HepG2 (cell line): ENCODE results near the gene LCN2. TPM values are rescaled to one million over a fixed set of nuclear protein-coding genes. Genes with fewer than 3 reads are reported as not detected.

Experiments
- ATAC-seq: fragments of 200-7000 bp; cut with Tn5 transposase; 3 replicates; pipeline ENCODE4 v1.9.1; 2020; ENCODE audit warnings: mild to moderate bottlenecking, moderate library complexity
- BruUV-seq: library from RNA; stranded (reverse); fragments of 400-500 nt; replicated peaks from 2 replicates; lab custom pipeline; 2021; lab: Mats Ljungman, UMichigan
- CTCF ChIA-PET: fragments of 300-600 bp; formaldehyde crosslinking; extraction: SDS; loops from one replicate; lab custom pipeline; 2021; ENCODE audit warnings: low total read pairs, inconsistent platforms, low intra/inter-chr PET ratio; lab: Yijun Ruan, JAX
- POLR2A ChIA-PET: fragments of 350-600 bp; sonication (Branson Sonifier 250); formaldehyde crosslinking; loops from one replicate; lab custom pipeline; 2020; ENCODE audit warnings: antibody characterized with exemption, inconsistent platforms; lab: Yijun Ruan, JAX
- DNase-seq: peaks from one replicate; pipeline ENCODE4 v3.0.0-alpha.2; 2015; ENCODE audit warnings: low spot score
- FAIRE-seq: peaks from 3 replicates; lab custom pipeline; 2011; peaks lifted over from hg19 to GRCh38; lab: Jason Lieb, UNC
- H2AFZ ChIP-seq: one replicate; pipeline ENCODE4 v1.6.1; 2011; ENCODE audit warnings: low read length, inconsistent platforms
- H3K27ac ChIP-seq: fragments of 300-600 bp; 3 replicates; pipeline ENCODE4 v1.8.0; 2011; ENCODE audit warnings: mixed run types, mild to moderate bottlenecking, mixed read lengths, low read length, inconsistent platforms; ENCODE audit not compliant: insufficient read depth; ENCODE audit errors: extremely low read length
- H3K27me3 ChIP-seq, 2 experiments: fragments of 200-600 bp in 1 of 2; 2 replicates in 1 of 2; 3 replicates in 1 of 2; pipeline versions ENCODE4 v1.6.0 to v1.8.0; 2011; ENCODE audit warnings: low read length in 2 of 2, mild to moderate bottlenecking in 2 of 2, moderate library complexity in 2 of 2, inconsistent platforms in 1 of 2; ENCODE audit not compliant: insufficient read depth in 2 of 2, control insufficient read depth in 1 of 2
- H3K36me3 ChIP-seq, 2 experiments: fragments of 200-600 bp in 1 of 2; replicated peaks in 1 of 2; 2 replicates in 1 of 2; 3 replicates in 1 of 2; pipeline versions ENCODE4 v1.5.1 to v1.8.0; 2011; ENCODE audit warnings: low read length in 2 of 2, inconsistent platforms in 1 of 2; ENCODE audit not compliant: insufficient read depth in 2 of 2, control insufficient read depth in 1 of 2
- H3K4me1 ChIP-seq: 2 replicates; pipeline ENCODE4 v1.5.1; 2012; ENCODE audit warnings: low read length, inconsistent platforms; ENCODE audit not compliant: insufficient read depth
- H3K4me2 ChIP-seq: 2 replicates; pipeline ENCODE4 v1.6.0; 2011; ENCODE audit warnings: low read depth, low read length, inconsistent platforms
- H3K4me3 ChIP-seq, 3 experiments: fragments of 200-600 bp in 1 of 3; sonication (generic), shearing (Covaris generic) in 1 of 3; replicated peaks in 1 of 3; 2 replicates each; pipeline ENCODE4 v1.5.1; 2011 to 2016; ENCODE audit warnings: low read length in 3 of 3, inconsistent platforms in 2 of 3, low read depth in 2 of 3, mild to moderate bottlenecking in 2 of 3, control low read depth in 1 of 3, mixed read lengths in 1 of 3; ENCODE audit not compliant: insufficient read depth in 1 of 3
- H3K79me2 ChIP-seq: one replicate; pipeline ENCODE4 v1.6.1; 2011; ENCODE audit warnings: low read length, inconsistent platforms; ENCODE audit not compliant: insufficient read depth
- H3K9ac ChIP-seq: 2 replicates; pipeline ENCODE4 v1.6.0; 2011; ENCODE audit warnings: mild to moderate bottlenecking, low read depth, low read length, inconsistent platforms; ENCODE audit not compliant: insufficient read depth
- H3K9me3 ChIP-seq: 2 replicates; pipeline ENCODE4 v1.5.1; 2012; ENCODE audit warnings: mild to moderate bottlenecking, low read length
- H4K20me1 ChIP-seq: 2 replicates; pipeline ENCODE4 v1.6.0; 2011; ENCODE audit warnings: inconsistent platforms, mild to moderate bottlenecking, low read length, moderate library complexity; ENCODE audit not compliant: insufficient read depth
- ETV5 ChIP-seq: IDR thresholded peaks from 2 replicates; pipeline ENCODE4 v1.6.1; 2018; ENCODE audit warnings: missing biosample characterization, missing genetic modification reagents, inconsistent platforms, borderline replicate concordance
- IRX3 ChIP-seq: sonication (generic); formaldehyde crosslinking; IDR thresholded peaks from 2 replicates; pipeline ENCODE4 v1.8.1; 2023; ENCODE audit warnings: mild to moderate bottlenecking, low read depth, missing genetic modification reagents, borderline replicate concordance
- NFE2L1 ChIP-seq: sonication (generic); formaldehyde crosslinking; IDR thresholded peaks from 2 replicates; pipeline ENCODE4 v1.4.0; 2020; ENCODE audit warnings: missing genetic modification reagents, mild to moderate bottlenecking, borderline replicate concordance
- SOX5 ChIP-seq: IDR thresholded peaks from 2 replicates; pipeline ENCODE4 v1.6.1; 2016; ENCODE audit warnings: borderline replicate concordance
- ZNF207 ChIP-seq: fragments of 450-650 bp; IDR thresholded peaks from 2 replicates; pipeline ENCODE4 v1.6.1; 2016; ENCODE audit warnings: antibody characterized with exemption, borderline replicate concordance
- ZNF501 ChIP-seq: sonication (generic); formaldehyde crosslinking; IDR thresholded peaks from 2 replicates; pipeline ENCODE4 v1.5.1; 2020; ENCODE audit warnings: mild to moderate bottlenecking, moderate library complexity, missing genetic modification reagents
- ZNF598 ChIP-seq: sonication (generic); formaldehyde crosslinking; IDR thresholded peaks from 2 replicates; pipeline ENCODE4 v1.5.1; 2020; ENCODE audit warnings: mild to moderate bottlenecking, missing genetic modification reagents, borderline replicate concordance
- WGBS: methylation state at CpG from one replicate; pipeline ENCODE4 v1.1.6; 2017; ENCODE audit warnings: low lambda C conversion rate; 5-methylcytosine and 5-hydroxymethylcytosine counted together
- in situ Hi-C: cut with HindIII; loops from 2 replicates; pipeline ENCODE4 v1.10.0; 2017; ENCODE audit warnings: low pct_unique_long_range_greater_than_20kb; ENCODE audit not compliant: extremely low pct_ligation_motif_present
- intact Hi-C: fragments of 100-400 bp; cut with micrococcal nuclease; formaldehyde crosslinking; loops from one replicate; pipeline ENCODE4 v1.10.0; 2022; ENCODE audit not compliant: unreplicated experiment
- polyA plus RNA-seq, 8 experiments: library from polyadenylated mRNA; depleted of rRNA in 3 of 8; stranded (reverse) in 7 of 8; unstranded in 1 of 8; fragments of >200 nt; fragmentation: Illumina TruSeq in 4 of 8; extraction: Trizol in 4 of 8; gene quantifications; 2 replicates each; pipeline versions ENCODE4 v1.2.1 to v1.2.3, GENCODE V29; 2011 to 2016; ENCODE audit warnings: low read depth in 4 of 8, missing spikeins in 1 of 8, mixed read lengths in 1 of 8; ENCODE audit not compliant: insufficient read depth in 1 of 8
- total RNA-seq, 5 experiments: library from RNA; depleted of rRNA; stranded (reverse); fragments of >200 nt; fragmentation: Illumina TruSeq; extraction: Trizol; gene quantifications; 2 replicates each; pipeline ENCODE4 v1.2.3, GENCODE V29; 2016; ENCODE audit warnings: low read depth in 1 of 5

LCN2 gene
- total and polyA plus RNA-seq, 2 of the 13 experiments (the other 11 are each of a cell fraction or from before 2014, with no cell fraction given), result 0.38 to 1.4 TPM

GRCh38 chr9:128202648-128203023 lies 53.4 kb downstream of the LCN2 start:
- Histone ChIP-seq H3K27ac (no peak overlapping the region), H3K9ac (peak overlapping the region; percentile 14; the same call in 1 of the 2 replicates), H3K4me2 (peak overlapping the region; percentile 92), H3K36me3 (no peaks in the 10 kb centered on the region), H3K9me3 (no peaks in the 10 kb centered on the region), H4K20me1 (no peaks in the 10 kb centered on the region), H3K79me2 (no peaks in the 10 kb centered on the region), H3K27me3 (peaks cover 6 to 24% of the 10 kb centered on the region in 2 experiments; a peak in 4 of 5 replicates), H2AFZ (peak overlapping the region; percentile 18), H3K4me3 (peak overlapping the region; percentile 9 to 77 (median 13); a peak in 2 of 6 replicates), H3K4me1 (peaks cover 51% of the 10 kb centered on the region)
- ChIA-PET CTCF (no interaction called here), POLR2A (no interaction called here)
- in situ Hi-C loops, result no loop called here
- no TSS peak for BruUV-seq
- FAIRE-seq, result no peak
- TF ChIP-seq ZNF598 (CRISPR knock-in tag) (no peak), SOX5 (CRISPR knock-in tag) (no peak), IRX3 (CRISPR knock-in tag) (no peak), NFE2L1 (CRISPR knock-in tag) (no peak), ZNF207 (no peak), ETV5 (CRISPR knock-in tag) (no peak), ZNF501 (no peak)
- WGBS, result 0% methylated on average over 2 of the region's 2 CpGs
- ATAC-seq, result no peak
- intact Hi-C loops, result no loop called here
- no peak for DNase-seq

Other genes with a start within 250 kb of the LCN2 start
- gene ST6GALNAC6, start 249.8 kb upstream of the LCN2 start, total RNA-seq (2016; rRNA removed; fragmentation: Illumina TruSeq; extraction: Trizol), result 16.7 and 18.5 TPM in 2 replicates
- 65.4 and 103 TPM in 2 replicates for gene ST6GALNAC6, start 249.8 kb upstream of the LCN2 start, polyA plus RNA-seq (2011; rRNA removed)
- 14.8 and 18.8 TPM in 2 replicates for gene ST6GALNAC4, start 232.4 kb upstream of the LCN2 start, total RNA-seq (2016; rRNA removed; fragmentation: Illumina TruSeq; extraction: Trizol)
- 27.7 and 36.4 TPM in 2 replicates for gene ST6GALNAC4, start 232.4 kb upstream of the LCN2 start, polyA plus RNA-seq (2011; rRNA removed)
- 0.20 TPM in 1 of 2 replicates, not detected in the other for gene PIP5KL1, start 218.7 kb upstream of the LCN2 start, total RNA-seq (2016; rRNA removed; fragmentation: Illumina TruSeq; extraction: Trizol)
- gene PIP5KL1, start 218.7 kb upstream of the LCN2 start, polyA plus RNA-seq (2011; rRNA removed), result 0.44 and 0.49 TPM in 2 replicates
- 17.5 and 24.8 TPM in 2 replicates for gene DPM2, start 211.6 kb upstream of the LCN2 start, total RNA-seq (2016; rRNA removed; fragmentation: Illumina TruSeq; extraction: Trizol)
- 35.3 and 38.6 TPM in 2 replicates for gene DPM2, start 211.6 kb upstream of the LCN2 start, polyA plus RNA-seq (2011; rRNA removed)
- gene EEIG1, start 168.5 kb upstream of the LCN2 start, total RNA-seq (2016; rRNA removed; fragmentation: Illumina TruSeq; extraction: Trizol), result 16.1 and 16.6 TPM in 2 replicates
- gene EEIG1, start 168.5 kb upstream of the LCN2 start, polyA plus RNA-seq (2011; rRNA removed), result 25.2 and 30.1 TPM in 2 replicates
- gene NAIF1, start 82.1 kb upstream of the LCN2 start, total RNA-seq (2016; rRNA removed; fragmentation: Illumina TruSeq; extraction: Trizol), result 6.0 and 6.6 TPM in 2 replicates
- gene NAIF1, start 82.1 kb upstream of the LCN2 start, polyA plus RNA-seq (2011; rRNA removed), result 6.9 TPM in 2 replicates
- gene SLC25A25, start 81.2 kb upstream of the LCN2 start, total RNA-seq (2016; rRNA removed; fragmentation: Illumina TruSeq; extraction: Trizol), result 18.5 and 24.8 TPM in 2 replicates
- gene SLC25A25, start 81.2 kb upstream of the LCN2 start, polyA plus RNA-seq (2011; rRNA removed), result 10.5 and 16.7 TPM in 2 replicates
- gene PTGES2, start 21.7 kb upstream of the LCN2 start, total RNA-seq (2016; rRNA removed; fragmentation: Illumina TruSeq; extraction: Trizol), result 68.5 and 79.8 TPM in 2 replicates
- 63.7 and 67.2 TPM in 2 replicates for gene PTGES2, start 21.7 kb upstream of the LCN2 start, polyA plus RNA-seq (2011; rRNA removed)
- 22.2 and 33.1 TPM in 2 replicates for gene BBLN, start 10.8 kb downstream of the LCN2 start, total RNA-seq (2016; rRNA removed; fragmentation: Illumina TruSeq; extraction: Trizol)
- gene BBLN, start 10.8 kb downstream of the LCN2 start, polyA plus RNA-seq (2011; rRNA removed), result 27.6 and 29.5 TPM in 2 replicates
- 25.8 and 30.6 TPM in 2 replicates for gene CIZ1, start 42.1 kb downstream of the LCN2 start, total RNA-seq (2016; rRNA removed; fragmentation: Illumina TruSeq; extraction: Trizol)
- 50.3 and 54.7 TPM in 2 replicates for gene CIZ1, start 42.1 kb downstream of the LCN2 start, polyA plus RNA-seq (2011; rRNA removed)
- 0.13 and 0.15 TPM in 2 replicates for gene DNM1, start 53.9 kb downstream of the LCN2 start, total RNA-seq (2016; rRNA removed; fragmentation: Illumina TruSeq; extraction: Trizol)
- gene DNM1, start 53.9 kb downstream of the LCN2 start, polyA plus RNA-seq (2011; rRNA removed), result 0.58 and 0.91 TPM in 2 replicates
- 35.4 and 45.8 TPM in 2 replicates for gene GOLGA2, start 126.6 kb downstream of the LCN2 start, total RNA-seq (2016; rRNA removed; fragmentation: Illumina TruSeq; extraction: Trizol)
- gene GOLGA2, start 126.6 kb downstream of the LCN2 start, polyA plus RNA-seq (2011; rRNA removed), result 43.0 and 45.3 TPM in 2 replicates
- gene SWI5, start 126.8 kb downstream of the LCN2 start, total RNA-seq (2016; rRNA removed; fragmentation: Illumina TruSeq; extraction: Trizol), result 39.2 and 46.5 TPM in 2 replicates
- 41.0 and 48.7 TPM in 2 replicates for gene SWI5, start 126.8 kb downstream of the LCN2 start, polyA plus RNA-seq (2011; rRNA removed)
- gene TRUB2, start 173.0 kb downstream of the LCN2 start, total RNA-seq (2016; rRNA removed; fragmentation: Illumina TruSeq; extraction: Trizol), result 41.2 and 57.8 TPM in 2 replicates
- 22.3 and 26.5 TPM in 2 replicates for gene TRUB2, start 173.0 kb downstream of the LCN2 start, polyA plus RNA-seq (2011; rRNA removed)
- 16.2 and 26.1 TPM in 2 replicates for gene COQ4, start 173.4 kb downstream of the LCN2 start, total RNA-seq (2016; rRNA removed; fragmentation: Illumina TruSeq; extraction: Trizol)
- gene COQ4, start 173.4 kb downstream of the LCN2 start, polyA plus RNA-seq (2011; rRNA removed), result 36.0 and 37.5 TPM in 2 replicates
- gene SLC27A4, start 191.1 kb downstream of the LCN2 start, total RNA-seq (2016; rRNA removed; fragmentation: Illumina TruSeq; extraction: Trizol), result 9.3 and 18.8 TPM in 2 replicates
- gene SLC27A4, start 191.1 kb downstream of the LCN2 start, polyA plus RNA-seq (2011; rRNA removed), result 10.6 and 16.9 TPM in 2 replicates
- 37.1 and 42.1 TPM in 2 replicates for gene URM1, start 221.9 kb downstream of the LCN2 start, total RNA-seq (2016; rRNA removed; fragmentation: Illumina TruSeq; extraction: Trizol)
- 41.3 and 51.5 TPM in 2 replicates for gene URM1, start 221.9 kb downstream of the LCN2 start, polyA plus RNA-seq (2011; rRNA removed)